ENCODE data around the gene ERBB2. TPM values are rescaled to one million over a fixed set of nuclear protein-coding genes. Genes with fewer than 3 reads are reported as not detected.

ERBB2 gene
- polyA plus RNA-seq, 3 donors: 0.17 to 0.73 TPM; not detected in 1

GRCh38 chr17:39687546-39688474 lies 12.1 kb upstream of the ERBB2 start, which contains the start of gene PGAP3:
TSS of gene PGAP3 (minus strand) at chr17:39688057. CDS start at chr17:39688014, 43 bp downstream.
- no peaks in the 10 kb centered on the region for H4K20me1 ChIP-seq (ENCODE audit: insufficient read depth, low read length)
- WGBS (ENCODE audit: insufficient coverage): 2% methylated on average over 31 of the region's 45 CpGs
- H3K36me3 Mint-ChIP-seq: peaks cover 19 to 21% of the 10 kb centered on the region in 2 donors
- peak within 1 kb of the TSS; percentile 93 for H2AFZ ChIP-seq (ENCODE audit: insufficient read depth, low read depth, low read length, poor library complexity, severe bottlenecking)
- peaks cover 0 to 17% (median 6%) of the 10 kb centered on the region in 7 donors for H3K9me3 Mint-ChIP-seq
- H3K27me3 Mint-ChIP-seq (ENCODE audit: low read depth in 3 of 3): peaks cover 2 to 8% (median 8%) of the 10 kb centered on the region in 3 donors
- H3K9ac ChIP-seq (ENCODE audit: insufficient read depth, low read length, poor library complexity, severe bottlenecking): peak within 1 kb of the TSS; percentile 68
- DNase-seq: peak; percentile 70 to 88 (median 86)
- peak within 1 kb of the TSS; percentile 93 for H3K4me2 ChIP-seq (replicated peaks; ENCODE audit: extremely low read depth, low read length, poor library complexity, severe bottlenecking)
- peaks cover 12 to 18% of the 10 kb centered on the region in 2 donors for H3K4me1 ChIP-seq (ENCODE audit: control insufficient read depth in 1 of 2, insufficient read depth in 2 of 2, low read length in 2 of 2)
- intact Hi-C loops (cut with micrococcal nuclease): loop anchor here in 1 of 2 donors (5.0 kb wide), 2 partner anchors 39 to 51 kb away; partner anchors contain the start of gene STARD3
- H3K27ac Mint-ChIP-seq: peak within 1 kb of the TSS; percentile 88 to 96 (median 94)
- H3K9me3 ChIP-seq (replicated peaks in 1 of 2; ENCODE audit: control insufficient read depth in 1 of 2, insufficient read depth in 1 of 2, low read length in 2 of 2): no peaks in the 10 kb centered on the region
- peaks cover 8 to 13% of the 10 kb centered on the region in 2 donors for H3K36me3 ChIP-seq (replicated peaks in 1 of 2; ENCODE audit: control insufficient read depth in 1 of 2, insufficient read depth in 2 of 2, low read length in 2 of 2)
- peaks cover 17% of the 10 kb centered on the region for H3K4me1 Mint-ChIP-seq
- peak within 1 kb of the TSS; percentile 94 to 97 for H3K4me3 Mint-ChIP-seq
- TF ChIP-seq, protein P1, sequence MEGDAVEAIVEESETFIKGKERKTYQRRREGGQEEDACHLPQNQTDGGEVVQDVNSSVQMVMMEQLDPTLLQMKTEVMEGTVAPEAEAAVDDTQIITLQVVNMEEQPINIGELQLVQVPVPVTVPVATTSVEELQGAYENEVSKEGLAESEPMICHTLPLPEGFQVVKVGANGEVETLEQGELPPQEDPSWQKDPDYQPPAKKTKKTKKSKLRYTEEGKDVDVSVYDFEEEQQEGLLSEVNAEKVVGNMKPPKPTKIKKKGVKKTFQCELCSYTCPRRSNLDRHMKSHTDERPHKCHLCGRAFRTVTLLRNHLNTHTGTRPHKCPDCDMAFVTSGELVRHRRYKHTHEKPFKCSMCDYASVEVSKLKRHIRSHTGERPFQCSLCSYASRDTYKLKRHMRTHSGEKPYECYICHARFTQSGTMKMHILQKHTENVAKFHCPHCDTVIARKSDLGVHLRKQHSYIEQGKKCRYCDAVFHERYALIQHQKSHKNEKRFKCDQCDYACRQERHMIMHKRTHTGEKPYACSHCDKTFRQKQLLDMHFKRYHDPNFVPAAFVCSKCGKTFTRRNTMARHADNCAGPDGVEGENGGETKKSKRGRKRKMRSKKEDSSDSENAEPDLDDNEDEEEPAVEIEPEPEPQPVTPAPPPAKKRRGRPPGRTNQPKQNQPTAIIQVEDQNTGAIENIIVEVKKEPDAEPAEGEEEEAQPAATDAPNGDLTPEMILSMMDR (IDR thresholded peaks at IDR 0.05): no peak
- no peaks in the 10 kb centered on the region for H3K27me3 ChIP-seq (ENCODE audit: control insufficient read depth in 2 of 2, insufficient read depth in 2 of 2, low read length in 2 of 2)
- H3K4me3 ChIP-seq (replicated peaks in 1 of 3; ENCODE audit: low read depth in 2 of 3, low read length in 3 of 3): peak within 1 kb of the TSS; percentile 60 to 96 (median 82)
- no peaks in the 10 kb centered on the region for H3K79me2 ChIP-seq (ENCODE audit: insufficient read depth, low read length)
- peak within 1 kb of the TSS; percentile 78 to 79 for H3K27ac ChIP-seq (ENCODE audit: low read depth in 1 of 2, low read length in 2 of 2)

GRCh38 chr17:39688475-39688835 lies 11.4 kb upstream of the ERBB2 start:
- intact Hi-C loops (cut with micrococcal nuclease): loop anchor here in 1 of 2 donors (5.0 kb wide), 2 partner anchors 39 to 51 kb away; partner anchors contain the start of gene STARD3
- Histone ChIP-seq H4K20me1 (ENCODE audit: insufficient read depth, low read length) (no peaks in the 10 kb centered on the region), H3K79me2 (ENCODE audit: insufficient read depth, low read length) (no peaks in the 10 kb centered on the region), H3K9me3 (replicated peaks in 1 of 2; ENCODE audit: control insufficient read depth in 1 of 2, insufficient read depth in 1 of 2, low read length in 2 of 2) (no peaks in the 10 kb centered on the region), H3K36me3 (replicated peaks in 1 of 2; ENCODE audit: control insufficient read depth in 1 of 2, insufficient read depth in 2 of 2, low read length in 2 of 2) (peaks cover 2 to 12% of the 10 kb centered on the region in 2 donors), H3K4me1 (ENCODE audit: control insufficient read depth in 1 of 2, insufficient read depth in 2 of 2, low read length in 2 of 2) (peaks cover 12 to 18% of the 10 kb centered on the region in 2 donors), H2AFZ (ENCODE audit: insufficient read depth, low read depth, low read length, poor library complexity, severe bottlenecking) (peak overlapping the region; percentile 93), H3K9ac (ENCODE audit: insufficient read depth, low read length, poor library complexity, severe bottlenecking) (peak overlapping the region; percentile 68), H3K4me2 (replicated peaks; ENCODE audit: extremely low read depth, low read length, poor library complexity, severe bottlenecking) (peak overlapping the region; percentile 93), H3K4me3 (replicated peaks in 1 of 3; ENCODE audit: low read depth in 2 of 3, low read length in 3 of 3) (peak overlapping the region; percentile 60 to 96 (median 82)), H3K27ac (ENCODE audit: low read depth in 1 of 2, low read length in 2 of 2) (peak overlapping the region; percentile 78 to 79), H3K27me3 (ENCODE audit: control insufficient read depth in 2 of 2, insufficient read depth in 2 of 2, low read length in 2 of 2) (no peaks in the 10 kb centered on the region)
- TF ChIP-seq, protein P1 (IDR thresholded peaks at IDR 0.05): no peak
- DNase-seq: no peak
- WGBS (ENCODE audit: insufficient coverage): 16% methylated on average over 4 of the region's 6 CpGs
- Mint-ChIP-seq H3K36me3 (peaks cover 13 to 16% of the 10 kb centered on the region in 2 donors), H3K4me1 (peaks cover 17% of the 10 kb centered on the region), H3K27me3 (ENCODE audit: low read depth in 3 of 3) (peaks cover 2 to 9% (median 8%) of the 10 kb centered on the region in 3 donors), H3K9me3 (peaks cover 0 to 17% (median 6%) of the 10 kb centered on the region in 7 donors), H3K27ac (peak overlapping the region; percentile 88 to 96 (median 94)), H3K4me3 (peak overlapping the region; percentile 94 to 97)

Measured in CD14-positive monocyte (primary cell).